Measurements from ENCODE around the gene PPP2R3A.

PPP2R3A gene

GRCh38 chr3:136069933-136070332 lies 104.4 kb downstream of the PPP2R3A start:
- Histone ChIP-seq H3K4ac (ENCODE audit: low read depth in 1 of 2, low read length in 2 of 2) (no peak overlapping the region), H3K14ac (ENCODE audit: low read length in 2 of 2) (no peak overlapping the region), H3K9me3 (ENCODE audit: control insufficient read depth, low read length) (no peaks in the 10 kb centered on the region), H3K27me3 (ENCODE audit: control insufficient read depth in 1 of 2, insufficient read depth in 1 of 2, low read length in 2 of 2) (no peaks in the 10 kb centered on the region), H2BK120ac (ENCODE audit: low read depth, low read length) (no peak overlapping the region), H3K4me2 (ENCODE audit: low read length, poor library complexity, severe bottlenecking) (no peak overlapping the region), H3K18ac (ENCODE audit: low read depth in 1 of 2, low read length in 2 of 2) (no peak overlapping the region), H2BK12ac (ENCODE audit: low read length in 2 of 2) (no peak overlapping the region), H3K4me3 (ENCODE audit: insufficient read depth in 1 of 2, low read depth in 1 of 2, low read length in 2 of 2) (no peak overlapping the region), H3K79me1 (replicated peaks; ENCODE audit: low read length, poor library complexity, severe bottlenecking) (no peaks in the 10 kb centered on the region), H3K9ac (ENCODE audit: low read length) (peak overlapping the region; percentile 74), H4K91ac (ENCODE audit: low read length) (no peak overlapping the region), H3K36me3 (ENCODE audit: control insufficient read depth in 1 of 2, insufficient read depth in 2 of 2, low read depth in 1 of 2, low read length in 2 of 2) (peaks cover 2 to 11% of the 10 kb centered on the region in 2 experiments), H3K4me1 (ENCODE audit: control insufficient read depth, insufficient read depth, low read depth, low read length) (peaks cover 3% of the 10 kb centered on the region), H2BK15ac (ENCODE audit: low read depth, poor library complexity, severe bottlenecking) (no peak overlapping the region), H3K27ac (ENCODE audit: low read length, poor library complexity, severe bottlenecking) (peak overlapping the region; percentile 65), H3K23ac (ENCODE audit: low read length in 2 of 2) (no peak overlapping the region), H2AK5ac (ENCODE audit: low read length, severe bottlenecking) (no peak overlapping the region), H2AFZ (ENCODE audit: low read depth, low read length) (no peak overlapping the region), H4K8ac (ENCODE audit: low read length) (no peak overlapping the region), H2BK5ac (ENCODE audit: low read depth, low read length, poor library complexity, severe bottlenecking) (no peak overlapping the region)
- DNase-seq: no peak
- WGBS: no CpG with 5 or more reads among the region's 5 CpGs

- Histone ChIP-seq H3K4me2 (ENCODE audit: low read length, poor library complexity, severe bottlenecking) (no peak overlapping the region), H2BK120ac (ENCODE audit: low read depth, low read length) (no peak overlapping the region), H2BK12ac (ENCODE audit: low read length in 2 of 2) (no peak overlapping the region), H3K23ac (ENCODE audit: low read length in 2 of 2) (no peak overlapping the region), H3K27ac (ENCODE audit: low read length, poor library complexity, severe bottlenecking) (no peak overlapping the region), H4K8ac (ENCODE audit: low read length) (no peak overlapping the region), H2AK5ac (ENCODE audit: low read length, severe bottlenecking) (no peak overlapping the region), H3K4ac (ENCODE audit: low read depth in 1 of 2, low read length in 2 of 2) (no peak overlapping the region), H2AFZ (ENCODE audit: low read depth, low read length) (no peak overlapping the region), H4K91ac (ENCODE audit: low read length) (no peak overlapping the region), H3K14ac (ENCODE audit: low read length in 2 of 2) (no peak overlapping the region), H3K9me3 (ENCODE audit: control insufficient read depth, low read length) (no peaks in the 10 kb centered on the region), H3K79me1 (replicated peaks; ENCODE audit: low read length, poor library complexity, severe bottlenecking) (no peaks in the 10 kb centered on the region), H2BK5ac (ENCODE audit: low read depth, low read length, poor library complexity, severe bottlenecking) (no peak overlapping the region), H3K18ac (ENCODE audit: low read depth in 1 of 2, low read length in 2 of 2) (no peak overlapping the region), H3K4me1 (ENCODE audit: control insufficient read depth, insufficient read depth, low read depth, low read length) (peaks cover 3% of the 10 kb centered on the region), H2BK15ac (ENCODE audit: low read depth, poor library complexity, severe bottlenecking) (no peak overlapping the region), H3K9ac (ENCODE audit: low read length) (peak overlapping the region; percentile 74), H3K4me3 (ENCODE audit: insufficient read depth in 1 of 2, low read depth in 1 of 2, low read length in 2 of 2) (no peak overlapping the region), H3K36me3 (ENCODE audit: control insufficient read depth in 1 of 2, insufficient read depth in 2 of 2, low read depth in 1 of 2, low read length in 2 of 2) (peaks cover 2 to 11% of the 10 kb centered on the region in 2 experiments), H3K27me3 (ENCODE audit: control insufficient read depth in 1 of 2, insufficient read depth in 1 of 2, low read length in 2 of 2) (no peaks in the 10 kb centered on the region)
- DNase-seq: peak; percentile 44
- no CpG with 5 or more reads among the region's 3 CpGs for WGBS
Observed at GRCh38 chr3:136070334-136070733, 104.8 kb downstream of the PPP2R3A start.

GRCh38 chr3:136070953-136071949 lies 105.7 kb downstream of the PPP2R3A start:
- Histone ChIP-seq H3K4me2 (ENCODE audit: low read length, poor library complexity, severe bottlenecking) (no peak overlapping the region), H2BK5ac (ENCODE audit: low read depth, low read length, poor library complexity, severe bottlenecking) (no peak overlapping the region), H3K9me3 (ENCODE audit: control insufficient read depth, low read length) (no peaks in the 10 kb centered on the region), H2BK12ac (ENCODE audit: low read length in 2 of 2) (no peak overlapping the region), H2AK5ac (ENCODE audit: low read length, severe bottlenecking) (peak overlapping the region; percentile 16), H3K4me1 (ENCODE audit: control insufficient read depth, insufficient read depth, low read depth, low read length) (peaks cover 3% of the 10 kb centered on the region), H4K8ac (ENCODE audit: low read length) (no peak overlapping the region), H3K9ac (ENCODE audit: low read length) (peak overlapping the region; percentile 74), H3K14ac (ENCODE audit: low read length in 2 of 2) (peak overlapping the region in 1 of 2 experiments; percentile 75), H3K4me3 (ENCODE audit: insufficient read depth in 1 of 2, low read depth in 1 of 2, low read length in 2 of 2) (peak overlapping the region in 1 of 2 experiments; percentile 48), H3K27ac (ENCODE audit: low read length, poor library complexity, severe bottlenecking) (peak overlapping the region; percentile 49), H3K23ac (ENCODE audit: low read length in 2 of 2) (peak overlapping the region in 1 of 2 experiments; percentile 40), H3K18ac (ENCODE audit: low read depth in 1 of 2, low read length in 2 of 2) (no peak overlapping the region), H2AFZ (ENCODE audit: low read depth, low read length) (no peak overlapping the region), H4K91ac (ENCODE audit: low read length) (no peak overlapping the region), H3K27me3 (ENCODE audit: control insufficient read depth in 1 of 2, insufficient read depth in 1 of 2, low read length in 2 of 2) (no peaks in the 10 kb centered on the region), H2BK15ac (ENCODE audit: low read depth, poor library complexity, severe bottlenecking) (no peak overlapping the region), H2BK120ac (ENCODE audit: low read depth, low read length) (no peak overlapping the region), H3K36me3 (ENCODE audit: control insufficient read depth in 1 of 2, insufficient read depth in 2 of 2, low read depth in 1 of 2, low read length in 2 of 2) (peaks cover 2 to 6% of the 10 kb centered on the region in 2 experiments), H3K79me1 (replicated peaks; ENCODE audit: low read length, poor library complexity, severe bottlenecking) (no peaks in the 10 kb centered on the region), H3K4ac (ENCODE audit: low read depth in 1 of 2, low read length in 2 of 2) (peak overlapping the region in 1 of 2 experiments; percentile 82)
- 54% methylated on average over 8 of the region's 9 CpGs for WGBS
- DNase-seq: peak; percentile 20

GRCh38 chr3:136074546-136075170 lies 109.1 kb downstream of the PPP2R3A start:
- no peaks in the 10 kb centered on the region for H3K9me3 ChIP-seq (ENCODE audit: control insufficient read depth, low read length)
- H3K27me3 ChIP-seq (ENCODE audit: control insufficient read depth in 1 of 2, insufficient read depth in 1 of 2, low read length in 2 of 2): no peaks in the 10 kb centered on the region
- H2AK5ac ChIP-seq (ENCODE audit: low read length, severe bottlenecking): no peak overlapping the region
- H3K4me2 ChIP-seq (ENCODE audit: low read length, poor library complexity, severe bottlenecking): no peak overlapping the region
- no peaks in the 10 kb centered on the region for H3K79me1 ChIP-seq (replicated peaks; ENCODE audit: low read length, poor library complexity, severe bottlenecking)
- no peak overlapping the region for H2BK12ac ChIP-seq (ENCODE audit: low read length in 2 of 2)
- no peak overlapping the region for H3K27ac ChIP-seq (ENCODE audit: low read length, poor library complexity, severe bottlenecking)
- no peak overlapping the region for H2BK120ac ChIP-seq (ENCODE audit: low read depth, low read length)
- no peak overlapping the region for H3K4ac ChIP-seq (ENCODE audit: low read depth in 1 of 2, low read length in 2 of 2)
- no peak overlapping the region for H4K91ac ChIP-seq (ENCODE audit: low read length)
- 100% methylated on average over 1 of the region's 1 CpG for WGBS
- H3K4me1 ChIP-seq (ENCODE audit: control insufficient read depth, insufficient read depth, low read depth, low read length): peaks cover 3% of the 10 kb centered on the region
- H2BK5ac ChIP-seq (ENCODE audit: low read depth, low read length, poor library complexity, severe bottlenecking): no peak overlapping the region
- peak overlapping the region; percentile 27 for H3K9ac ChIP-seq (ENCODE audit: low read length)
- no peak overlapping the region for H3K18ac ChIP-seq (ENCODE audit: low read depth in 1 of 2, low read length in 2 of 2)
- no peak overlapping the region for H3K4me3 ChIP-seq (ENCODE audit: insufficient read depth in 1 of 2, low read depth in 1 of 2, low read length in 2 of 2)
- no peak overlapping the region for H3K14ac ChIP-seq (ENCODE audit: low read length in 2 of 2)
- no peak overlapping the region for H2AFZ ChIP-seq (ENCODE audit: low read depth, low read length)
- no peak overlapping the region for H3K23ac ChIP-seq (ENCODE audit: low read length in 2 of 2)
- no peak overlapping the region for H2BK15ac ChIP-seq (ENCODE audit: low read depth, poor library complexity, severe bottlenecking)
- DNase-seq: no peak
- H3K36me3 ChIP-seq (ENCODE audit: control insufficient read depth in 1 of 2, insufficient read depth in 2 of 2, low read depth in 1 of 2, low read length in 2 of 2): peaks cover under 1 to 4% of the 10 kb centered on the region in 2 experiments
- H4K8ac ChIP-seq (ENCODE audit: low read length): no peak overlapping the region

Measured in mesenchymal stem cell (in vitro differentiated cells and primary cell).